Right renal pelvis (tissue), 4 donors: ENCODE measurements around the gene FADS3. TPM values are rescaled to one million over a fixed set of nuclear protein-coding genes. Genes with fewer than 3 reads are reported as not detected.

Experiments used
- DNase-seq, 4 donors: peaks; one replicate each; pipeline ENCODE4 v3.0.0-alpha.2; 2013; ENCODE audit warnings: low read depth in 4 of 4, low spot score in 3 of 4, missing footprints in 1 of 4
- polyA plus RNA-seq, 4 donors: library from polyadenylated mRNA; unstranded; fragments of 120-200 nt; gene quantifications; one replicate each; pipeline ENCODE4 v1.2.1, GENCODE V29; 2013; ENCODE audit not compliant: insufficient read length in 4 of 4

FADS3 gene
- polyA plus RNA-seq, 4 donors: 15.8 to 20.6 (median 18.3) TPM

GRCh38 chr11:61841636-61842527 is 49.5 kb downstream of the FADS3 start:
- DNase-seq: no peak

- no peak for DNase-seq
These were observed 51.0 kb downstream of the FADS3 start for GRCh38 chr11:61840371-61840770.

GRCh38 chr11:61839742-61840141 is 51.6 kb downstream of the FADS3 start:
- no peak for DNase-seq

GRCh38 chr11:61838921-61839320 is 52.4 kb downstream of the FADS3 start:
- DNase-seq: no peak

GRCh38 chr11:61838501-61838900 is 52.8 kb downstream of the FADS3 start:
- no peak for DNase-seq

GRCh38 chr11:61837411-61838005 is 53.8 kb downstream of the FADS3 start:
- DNase-seq: no peak

GRCh38 chr11:61836193-61836592 is 55.2 kb downstream of the FADS3 start:
- no peak for DNase-seq

GRCh38 chr11:61834278-61835048 is 56.9 kb downstream of the FADS3 start:
- no peak for DNase-seq

- DNase-seq: no peak
These were observed 57.4 kb downstream of the FADS3 start for GRCh38 chr11:61833926-61834277.

GRCh38 chr11:61833471-61833870 is 57.9 kb downstream of the FADS3 start:
- DNase-seq: no peak

- DNase-seq: no peak
These were observed 58.6 kb downstream of the FADS3 start for GRCh38 chr11:61832754-61833153.

- no peak for DNase-seq
These were observed 59.1 kb downstream of the FADS3 start for GRCh38 chr11:61832207-61832606.

GRCh38 chr11:61830237-61831105 is 60.9 kb downstream of the FADS3 start:
- no peak for DNase-seq

- no peak for DNase-seq
These were observed 61.5 kb downstream of the FADS3 start for GRCh38 chr11:61829806-61830205.

- no peak for DNase-seq
These were observed 62.5 kb downstream of the FADS3 start for GRCh38 chr11:61828629-61829407.

GRCh38 chr11:61828379-61828628 is 63.0 kb downstream of the FADS3 start:
- DNase-seq: no peak

GRCh38 chr11:61827571-61828378 is 63.6 kb downstream of the FADS3 start, which contains the start of gene FADS2:
TSS of gene FADS2 (plus strand) at chr11:61828300. CDS start at chr11:61828391, 91 bp downstream.
- DNase-seq: peak in 3 of 4 donors; percentile 81 to 88 (median 86)

GRCh38 chr11:61826930-61827570 is 64.3 kb downstream of the FADS3 start:
- DNase-seq: no peak
